ENCODE measurements around the gene FRG1.

GRCh38 chr4:189941005-189941450 lies 356 bp downstream of the FRG1 start:
- TF ChIP-seq CTCF (conservative IDR thresholded peaks at IDR 0.05 in 1 of 2, IDR thresholded peaks at IDR 0.05 in 1 of 2; ENCODE audit: extremely low read depth in 1 of 2, insufficient read depth in 1 of 2, low read depth in 1 of 2, low read length in 2 of 2) = no peak
- no peak for TF ChIP-seq EZH2 (IDR thresholded peaks at IDR 0.05; ENCODE audit: borderline replicate concordance, low read length)

Measured in mammary epithelial cell (primary cell).